HepG2 (cell line): Measurements from ENCODE around the gene SBSN. TPM values are rescaled to one million over a fixed set of nuclear protein-coding genes. Genes with fewer than 3 reads are reported as not detected.

Experiments used
- NCOA1 ChIP-seq: sonication (generic); formaldehyde crosslinking; IDR thresholded peaks from 2 replicates; pipeline ENCODE4 v1.9.0; 2021; ENCODE audit warnings: missing genetic modification reagents
- NR1H2 ChIP-seq: sonication (generic); formaldehyde crosslinking; IDR thresholded peaks from 2 replicates; pipeline ENCODE4 v1.8.1; 2022; ENCODE audit warnings: low read depth, missing genetic modification reagents, borderline replicate concordance
- SP140L ChIP-seq: sonication (generic); formaldehyde crosslinking; IDR thresholded peaks from 2 replicates; pipeline ENCODE4 v1.4.0; 2020; ENCODE audit warnings: missing genetic modification reagents, borderline replicate concordance
- ZBTB3 ChIP-seq: sonication (generic); formaldehyde crosslinking; IDR thresholded peaks from 2 replicates; pipeline ENCODE4 v1.4.0; 2020; ENCODE audit warnings: low read depth, mild to moderate bottlenecking, moderate library complexity, missing genetic modification reagents, borderline replicate concordance
- ZBTB8A ChIP-seq: sonication (generic); formaldehyde crosslinking; IDR thresholded peaks from 2 replicates; pipeline ENCODE4 v1.4.0; 2020; ENCODE audit warnings: mild to moderate bottlenecking, low read depth, missing genetic modification reagents, borderline replicate concordance
- polyA plus RNA-seq, 8 experiments: library from polyadenylated mRNA; depleted of rRNA in 3 of 8; stranded (reverse) in 7 of 8; unstranded in 1 of 8; fragments of >200 nt; fragmentation: Illumina TruSeq in 4 of 8; extraction: Trizol in 4 of 8; gene quantifications; 2 replicates each; pipeline versions ENCODE4 v1.2.1 to v1.2.3, GENCODE V29; 2011 to 2016; ENCODE audit warnings: low read depth in 4 of 8, missing spikeins in 1 of 8, mixed read lengths in 1 of 8; ENCODE audit not compliant: insufficient read depth in 1 of 8
- total RNA-seq, 5 experiments: library from RNA; depleted of rRNA; stranded (reverse); fragments of >200 nt; fragmentation: Illumina TruSeq; extraction: Trizol; gene quantifications; 2 replicates each; pipeline ENCODE4 v1.2.3, GENCODE V29; 2016; ENCODE audit warnings: low read depth in 1 of 5
- TF ChIP-seq, protein P1 (sequence below), 2 experiments: sonication (generic) in 1 of 2; formaldehyde crosslinking in 1 of 2; IDR thresholded peaks; 2 replicates each; pipeline versions ENCODE4 v1.4.0 to v1.6.1; 2018 to 2020; ENCODE audit warnings: missing genetic modification reagents in 2 of 2, borderline replicate concordance in 1 of 2, low read depth in 1 of 2, mild to moderate bottlenecking in 1 of 2, missing biosample characterization in 1 of 2
- TF ChIP-seq, protein P2 (sequence below): sonication (generic); formaldehyde crosslinking; IDR thresholded peaks from 2 replicates; pipeline ENCODE4 v1.4.0; 2020; ENCODE audit warnings: mild to moderate bottlenecking, low read depth, missing genetic modification reagents
- TF ChIP-seq, protein P3 (sequence below): sonication (generic); formaldehyde crosslinking; IDR thresholded peaks from 2 replicates; pipeline ENCODE4 v1.4.0; 2020; ENCODE audit warnings: missing genetic modification reagents
- TF ChIP-seq, protein P4 (sequence below): sonication (generic); formaldehyde crosslinking; IDR thresholded peaks from 2 replicates; pipeline ENCODE4 v1.4.0; 2020; ENCODE audit warnings: mild to moderate bottlenecking, missing genetic modification reagents
- TF ChIP-seq, protein P5 (sequence below): sonication (generic); formaldehyde crosslinking; IDR thresholded peaks from 2 replicates; pipeline ENCODE4 v1.4.0; 2020; ENCODE audit warnings: missing genetic modification reagents

Gene SBSN
- total and polyA plus RNA-seq, 2 of the 13 experiments (the other 11 are each of a cell fraction or from before 2014, with no cell fraction given), result not detected

DNA sequence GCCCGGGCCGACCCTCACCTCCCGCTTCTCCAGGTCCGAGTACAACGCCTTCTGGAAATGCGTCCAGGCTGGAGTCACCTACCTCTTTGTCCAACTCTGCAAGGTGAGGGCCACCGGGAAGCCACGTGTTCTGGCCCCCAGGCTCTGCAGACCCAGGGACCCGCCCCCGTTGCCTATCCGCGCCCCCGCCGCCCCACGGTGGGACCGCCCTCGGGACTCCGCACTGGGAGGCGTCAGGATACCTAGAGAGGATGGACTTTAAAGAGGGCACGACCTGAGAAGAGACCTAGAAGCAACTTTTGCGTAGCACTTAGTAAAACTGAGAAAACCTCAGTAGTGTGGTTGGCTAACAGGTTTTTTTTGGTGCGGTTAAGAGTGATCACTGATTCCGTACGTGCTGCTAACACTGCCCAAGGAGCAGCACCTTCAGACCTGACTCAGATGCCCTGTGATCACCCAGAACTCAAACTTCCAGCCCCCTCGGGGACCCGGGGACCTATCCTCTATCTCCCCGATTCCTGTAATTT, 17.8 kb upstream of the SBSN start (continued):
- TF ChIP-seq, protein P1, sequence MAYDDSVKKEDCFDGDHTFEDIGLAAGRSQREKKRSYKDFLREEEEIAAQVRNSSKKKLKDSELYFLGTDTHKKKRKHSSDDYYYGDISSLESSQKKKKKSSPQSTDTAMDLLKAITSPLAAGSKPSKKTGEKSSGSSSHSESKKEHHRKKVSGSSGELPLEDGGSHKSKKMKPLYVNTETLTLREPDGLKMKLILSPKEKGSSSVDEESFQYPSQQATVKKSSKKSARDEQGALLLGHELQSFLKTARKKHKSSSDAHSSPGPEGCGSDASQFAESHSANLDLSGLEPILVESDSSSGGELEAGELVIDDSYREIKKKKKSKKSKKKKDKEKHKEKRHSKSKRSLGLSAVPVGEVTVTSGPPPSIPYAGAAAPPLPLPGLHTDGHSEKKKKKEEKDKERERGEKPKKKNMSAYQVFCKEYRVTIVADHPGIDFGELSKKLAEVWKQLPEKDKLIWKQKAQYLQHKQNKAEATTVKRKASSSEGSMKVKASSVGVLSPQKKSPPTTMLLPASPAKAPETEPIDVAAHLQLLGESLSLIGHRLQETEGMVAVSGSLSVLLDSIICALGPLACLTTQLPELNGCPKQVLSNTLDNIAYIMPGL (CRISPR knock-in tag; IDR thresholded peaks at IDR 0.05; ENCODE audit: borderline replicate concordance in 1 of 2, low read depth in 1 of 2), result no peak
- TF ChIP-seq, protein P2, sequence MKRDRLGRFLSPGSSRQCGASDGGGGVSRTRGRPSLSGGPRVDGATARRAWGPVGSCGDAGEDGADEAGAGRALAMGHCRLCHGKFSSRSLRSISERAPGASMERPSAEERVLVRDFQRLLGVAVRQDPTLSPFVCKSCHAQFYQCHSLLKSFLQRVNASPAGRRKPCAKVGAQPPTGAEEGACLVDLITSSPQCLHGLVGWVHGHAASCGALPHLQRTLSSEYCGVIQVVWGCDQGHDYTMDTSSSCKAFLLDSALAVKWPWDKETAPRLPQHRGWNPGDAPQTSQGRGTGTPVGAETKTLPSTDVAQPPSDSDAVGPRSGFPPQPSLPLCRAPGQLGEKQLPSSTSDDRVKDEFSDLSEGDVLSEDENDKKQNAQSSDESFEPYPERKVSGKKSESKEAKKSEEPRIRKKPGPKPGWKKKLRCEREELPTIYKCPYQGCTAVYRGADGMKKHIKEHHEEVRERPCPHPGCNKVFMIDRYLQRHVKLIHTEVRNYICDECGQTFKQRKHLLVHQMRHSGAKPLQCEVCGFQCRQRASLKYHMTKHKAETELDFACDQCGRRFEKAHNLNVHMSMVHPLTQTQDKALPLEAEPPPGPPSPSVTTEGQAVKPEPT (CRISPR knock-in tag), result no peak
- TF ChIP-seq ZBTB8A (CRISPR knock-in tag) (no peak), SP140L (CRISPR knock-in tag) (no peak), NR1H2 (CRISPR knock-in tag) (no peak), ZBTB3 (CRISPR knock-in tag) (no peak), NCOA1 (CRISPR knock-in tag) (0 out of 2 replicates have a peak, but pooled peaks have one; percentile 35)
- TF ChIP-seq, protein P3, sequence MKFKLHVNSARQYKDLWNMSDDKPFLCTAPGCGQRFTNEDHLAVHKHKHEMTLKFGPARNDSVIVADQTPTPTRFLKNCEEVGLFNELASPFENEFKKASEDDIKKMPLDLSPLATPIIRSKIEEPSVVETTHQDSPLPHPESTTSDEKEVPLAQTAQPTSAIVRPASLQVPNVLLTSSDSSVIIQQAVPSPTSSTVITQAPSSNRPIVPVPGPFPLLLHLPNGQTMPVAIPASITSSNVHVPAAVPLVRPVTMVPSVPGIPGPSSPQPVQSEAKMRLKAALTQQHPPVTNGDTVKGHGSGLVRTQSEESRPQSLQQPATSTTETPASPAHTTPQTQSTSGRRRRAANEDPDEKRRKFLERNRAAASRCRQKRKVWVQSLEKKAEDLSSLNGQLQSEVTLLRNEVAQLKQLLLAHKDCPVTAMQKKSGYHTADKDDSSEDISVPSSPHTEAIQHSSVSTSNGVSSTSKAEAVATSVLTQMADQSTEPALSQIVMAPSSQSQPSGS (CRISPR knock-in tag), result no peak
- TF ChIP-seq, protein P4, sequence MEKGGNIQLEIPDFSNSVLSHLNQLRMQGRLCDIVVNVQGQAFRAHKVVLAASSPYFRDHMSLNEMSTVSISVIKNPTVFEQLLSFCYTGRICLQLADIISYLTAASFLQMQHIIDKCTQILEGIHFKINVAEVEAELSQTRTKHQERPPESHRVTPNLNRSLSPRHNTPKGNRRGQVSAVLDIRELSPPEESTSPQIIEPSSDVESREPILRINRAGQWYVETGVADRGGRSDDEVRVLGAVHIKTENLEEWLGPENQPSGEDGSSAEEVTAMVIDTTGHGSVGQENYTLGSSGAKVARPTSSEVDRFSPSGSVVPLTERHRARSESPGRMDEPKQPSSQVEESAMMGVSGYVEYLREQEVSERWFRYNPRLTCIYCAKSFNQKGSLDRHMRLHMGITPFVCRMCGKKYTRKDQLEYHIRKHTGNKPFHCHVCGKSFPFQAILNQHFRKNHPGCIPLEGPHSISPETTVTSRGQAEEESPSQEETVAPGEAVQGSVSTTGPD (CRISPR knock-in tag), result no peak
- TF ChIP-seq, protein P5, sequence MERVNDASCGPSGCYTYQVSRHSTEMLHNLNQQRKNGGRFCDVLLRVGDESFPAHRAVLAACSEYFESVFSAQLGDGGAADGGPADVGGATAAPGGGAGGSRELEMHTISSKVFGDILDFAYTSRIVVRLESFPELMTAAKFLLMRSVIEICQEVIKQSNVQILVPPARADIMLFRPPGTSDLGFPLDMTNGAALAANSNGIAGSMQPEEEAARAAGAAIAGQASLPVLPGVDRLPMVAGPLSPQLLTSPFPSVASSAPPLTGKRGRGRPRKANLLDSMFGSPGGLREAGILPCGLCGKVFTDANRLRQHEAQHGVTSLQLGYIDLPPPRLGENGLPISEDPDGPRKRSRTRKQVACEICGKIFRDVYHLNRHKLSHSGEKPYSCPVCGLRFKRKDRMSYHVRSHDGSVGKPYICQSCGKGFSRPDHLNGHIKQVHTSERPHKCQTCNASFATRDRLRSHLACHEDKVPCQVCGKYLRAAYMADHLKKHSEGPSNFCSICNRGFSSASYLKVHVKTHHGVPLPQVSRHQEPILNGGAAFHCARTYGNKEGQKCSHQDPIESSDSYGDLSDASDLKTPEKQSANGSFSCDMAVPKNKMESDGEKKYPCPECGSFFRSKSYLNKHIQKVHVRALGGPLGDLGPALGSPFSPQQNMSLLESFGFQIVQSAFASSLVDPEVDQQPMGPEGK (CRISPR knock-in tag), result peak; percentile 75
- TF ChIP-seq, all 625 proteins: peak for 14
